ENCODE measurements around the gene FOLR3. TPM values are rescaled to one million over a fixed set of nuclear protein-coding genes. Genes with fewer than 3 reads are reported as not detected.

Gene FOLR3
- total RNA-seq, 1 experiment from 2014 or later: not detected

GRCh38 chr11:72103754-72104167, 31.8 kb upstream of the FOLR3 start:
- H3K36me3 Mint-ChIP-seq (ENCODE audit: insufficient read depth, unreplicated experiment): peaks cover 36% of the 10 kb centered on the region
- H3K27me3 Mint-ChIP-seq (ENCODE audit: unreplicated experiment): no peaks in the 10 kb centered on the region
- no peak for TF ChIP-seq CTCF (IDR thresholded peaks at IDR 0.05; ENCODE audit: unreplicated experiment)
- CTCF ChIA-PET: no interaction called here
- H3K27ac Mint-ChIP-seq (ENCODE audit: unreplicated experiment): peak overlapping the region; percentile 71
- H3K4me3 Mint-ChIP-seq (ENCODE audit: low read depth, unreplicated experiment): peak overlapping the region; percentile 75
- intact Hi-C loops (cut with micrococcal nuclease; ENCODE audit: unreplicated experiment): no loop called here
- DNase-seq: no peak
- H3K4me1 Mint-ChIP-seq (ENCODE audit: low read depth, unreplicated experiment): peaks cover 20% of the 10 kb centered on the region
- BruUV-seq (replicated peaks): TSS peak; percentile 72
- H3K9me3 Mint-ChIP-seq (ENCODE audit: low read depth, unreplicated experiment): no peaks in the 10 kb centered on the region

GRCh38 chr11:72105888-72106287, 29.6 kb upstream of the FOLR3 start, which contains the start of gene TOMT:
Gene TOMT (plus strand): TSS chr11:72105924. CDS start chr11:72105952, 28 bp downstream.
- no peak within 1 kb of the TSS for H3K27ac Mint-ChIP-seq (ENCODE audit: unreplicated experiment)
- BruUV-seq (replicated peaks): no TSS peak
- CTCF ChIA-PET: no interaction called here
- peaks cover 32% of the 10 kb centered on the region for H3K36me3 Mint-ChIP-seq (ENCODE audit: insufficient read depth, unreplicated experiment)
- H3K4me1 Mint-ChIP-seq (ENCODE audit: low read depth, unreplicated experiment): peaks cover 13% of the 10 kb centered on the region
- H3K27me3 Mint-ChIP-seq (ENCODE audit: unreplicated experiment): no peaks in the 10 kb centered on the region
- DNase-seq: no peak
- H3K9me3 Mint-ChIP-seq (ENCODE audit: low read depth, unreplicated experiment): no peaks in the 10 kb centered on the region
- TF ChIP-seq CTCF (IDR thresholded peaks at IDR 0.05; ENCODE audit: unreplicated experiment): no peak
- intact Hi-C loops (cut with micrococcal nuclease; ENCODE audit: unreplicated experiment): no loop called here
- H3K4me3 Mint-ChIP-seq (ENCODE audit: low read depth, unreplicated experiment): no peak within 1 kb of the TSS

GRCh38 chr11:72111300-72112142, 24.0 kb upstream of the FOLR3 start:
- Mint-ChIP-seq H3K9me3 (ENCODE audit: low read depth, unreplicated experiment) (no peaks in the 10 kb centered on the region), H3K27ac (ENCODE audit: unreplicated experiment) (peak overlapping the region; percentile 100), H3K4me1 (ENCODE audit: low read depth, unreplicated experiment) (peaks cover 9% of the 10 kb centered on the region), H3K36me3 (ENCODE audit: insufficient read depth, unreplicated experiment) (peaks cover 24% of the 10 kb centered on the region), H3K4me3 (ENCODE audit: low read depth, unreplicated experiment) (peak overlapping the region; percentile 95), H3K27me3 (ENCODE audit: unreplicated experiment) (peaks cover 7% of the 10 kb centered on the region)
- TSS peak; percentile 83 for BruUV-seq (replicated peaks)
- TF ChIP-seq CTCF (IDR thresholded peaks at IDR 0.05; ENCODE audit: unreplicated experiment): no peak
- DNase-seq: no peak
- intact Hi-C loops (cut with micrococcal nuclease; ENCODE audit: unreplicated experiment): no loop called here
- CTCF ChIA-PET: interaction anchor here (0.7 to 1.4 kb wide), 4 partner anchors 9 to 319 kb away, joined by 3 to 6 read pairs (median 4); no protein-coding TSS in a partner anchor

GRCh38 chr11:72112143-72112977, 23.2 kb upstream of the FOLR3 start, which contains the start of gene ANAPC15:
Gene ANAPC15 (minus strand): TSS chr11:72112695. CDS start chr11:72111276, 1,419 bp downstream.
- Mint-ChIP-seq H3K36me3 (ENCODE audit: insufficient read depth, unreplicated experiment) (peaks cover 24% of the 10 kb centered on the region), H3K4me3 (ENCODE audit: low read depth, unreplicated experiment) (peak within 1 kb of the TSS; percentile 95), H3K4me1 (ENCODE audit: low read depth, unreplicated experiment) (peaks cover 9% of the 10 kb centered on the region), H3K27me3 (ENCODE audit: unreplicated experiment) (peaks cover 13% of the 10 kb centered on the region), H3K9me3 (ENCODE audit: low read depth, unreplicated experiment) (no peaks in the 10 kb centered on the region), H3K27ac (ENCODE audit: unreplicated experiment) (peak within 1 kb of the TSS; percentile 100)
- no TSS peak for BruUV-seq (replicated peaks)
- DNase-seq: peak; percentile 96
- intact Hi-C loops (cut with micrococcal nuclease; ENCODE audit: unreplicated experiment): no loop called here
- TF ChIP-seq CTCF (IDR thresholded peaks at IDR 0.05; ENCODE audit: unreplicated experiment): no peak
- CTCF ChIA-PET: interaction anchor here (1.0 to 1.4 kb wide), 4 partner anchors 71 to 322 kb away, joined by 3 to 6 read pairs (median 4); partner anchors contain the start of gene CLPB

Data from Calu3 (cell line).